CD4-positive, alpha-beta T cell (primary cell): ENCODE measurements around the gene IDH1. TPM values are rescaled to one million over a fixed set of nuclear protein-coding genes. Genes with fewer than 3 reads are reported as not detected.

Source experiments
- ATAC-seq: fragments of 200-7000 bp; cut with Tn5 transposase; one replicate; pipeline ENCODE4 v1.10.0; 2022; ENCODE audit warnings: mild to moderate bottlenecking; ENCODE audit not compliant: poor library complexity
- CTCF ChIA-PET: fragments of 350-600 bp; sonication (Branson Sonifier 250); formaldehyde crosslinking; loops from one replicate; lab custom pipeline; 2021; ENCODE audit warnings: antibody characterized with exemption, inconsistent platforms; lab: Charles Lee
- POLR2A ChIA-PET: fragments of 350-600 bp; sonication (Branson Sonifier 250); formaldehyde crosslinking; loops from one replicate; lab custom pipeline; 2021; ENCODE audit warnings: antibody characterized with exemption, inconsistent platforms; lab: Charles Lee
- DNase-seq, 14 experiments: peaks; one replicate each; pipeline ENCODE4 v3.0.0-alpha.2; 2013 to 2020; ENCODE audit warnings: mixed read lengths in 2 of 14
- H3K27ac ChIP-seq, 2 donors: one replicate each; pipeline versions ENCODE4 v1.5.1 to v1.7.0; 2013; ENCODE audit warnings: low read length in 2 of 2, low read depth in 1 of 2, mild to moderate bottlenecking in 1 of 2
- H3K27me3 ChIP-seq, 2 experiments: 1 replicate in 1 of 2; 2 replicates in 1 of 2; pipeline versions ENCODE4 v1.6.1 to v1.7.0; 2013; ENCODE audit warnings: low read length in 2 of 2, control low read depth in 1 of 2, mild to moderate bottlenecking in 1 of 2, moderate library complexity in 1 of 2; ENCODE audit not compliant: insufficient read depth in 2 of 2, control insufficient read depth in 1 of 2
- H3K36me3 ChIP-seq: one replicate; pipeline ENCODE4 v1.6.1; 2013; ENCODE audit warnings: low read length, control low read depth; ENCODE audit not compliant: insufficient read depth
- H3K4me1 ChIP-seq: one replicate; pipeline ENCODE4 v1.6.1; 2013; ENCODE audit warnings: low read length, control low read depth; ENCODE audit not compliant: insufficient read depth
- H3K4me3 ChIP-seq: one replicate; pipeline ENCODE4 v1.5.1; 2013; ENCODE audit warnings: mild to moderate bottlenecking, low read length, moderate library complexity
- H3K9me3 ChIP-seq, 2 experiments: 1 replicate in 1 of 2; 2 replicates in 1 of 2; pipeline versions ENCODE4 v1.6.1 to v1.7.0; 2013; ENCODE audit warnings: low read length in 2 of 2, mild to moderate bottlenecking in 2 of 2, control low read depth in 1 of 2, moderate library complexity in 1 of 2; ENCODE audit not compliant: control insufficient read depth in 1 of 2, insufficient read depth in 1 of 2
- H3K27ac Mint-ChIP-seq: one replicate; pipeline ENCODE4 v1.8.0; 2020; ENCODE audit warnings: mixed read lengths
- H3K27me3 Mint-ChIP-seq: one replicate; pipeline ENCODE4 v1.8.0; 2021; ENCODE audit warnings: mixed read lengths
- H3K36me3 Mint-ChIP-seq: one replicate; pipeline ENCODE4 v1.8.0; 2021; ENCODE audit warnings: low read depth, mixed read lengths
- H3K4me1 Mint-ChIP-seq: one replicate; pipeline ENCODE4 v1.8.0; 2021; ENCODE audit warnings: low read depth, mixed read lengths
- H3K4me3 Mint-ChIP-seq: one replicate; pipeline ENCODE4 v1.8.0; 2020; ENCODE audit warnings: mild to moderate bottlenecking, mixed read lengths
- H3K9me3 Mint-ChIP-seq: one replicate; pipeline ENCODE4 v1.8.0; 2020; ENCODE audit warnings: mixed read lengths
- intact Hi-C, 2 experiments: fragments of 100-400 bp; cut with DNase I in 1 of 2; cut with micrococcal nuclease in 1 of 2; formaldehyde crosslinking; loops; one replicate each; pipeline versions ENCODE4 v1.15.1 to v1.9.0; 2023 to 2025; cut with DNase I, micrococcal nuclease
- total RNA-seq, 174 experiments: library from RNA in 2 of 174; stranded (reverse) in 2 of 174; gene quantifications; one replicate each; pipeline ENCODE4 v1.2.3 and lab custom pipeline; 2021 to 2026
- TF ChIP-seq, protein P1 (sequence below): fragments of 200-600 bp; IDR thresholded peaks from one replicate; pipeline ENCODE4 v1.8.0; 2022; ENCODE audit warnings: antibody characterized with exemption, mild to moderate bottlenecking

IDH1 gene
- total RNA-seq, 2 experiments from 2014 or later = 3.0 to 3.4 TPM

DNA sequence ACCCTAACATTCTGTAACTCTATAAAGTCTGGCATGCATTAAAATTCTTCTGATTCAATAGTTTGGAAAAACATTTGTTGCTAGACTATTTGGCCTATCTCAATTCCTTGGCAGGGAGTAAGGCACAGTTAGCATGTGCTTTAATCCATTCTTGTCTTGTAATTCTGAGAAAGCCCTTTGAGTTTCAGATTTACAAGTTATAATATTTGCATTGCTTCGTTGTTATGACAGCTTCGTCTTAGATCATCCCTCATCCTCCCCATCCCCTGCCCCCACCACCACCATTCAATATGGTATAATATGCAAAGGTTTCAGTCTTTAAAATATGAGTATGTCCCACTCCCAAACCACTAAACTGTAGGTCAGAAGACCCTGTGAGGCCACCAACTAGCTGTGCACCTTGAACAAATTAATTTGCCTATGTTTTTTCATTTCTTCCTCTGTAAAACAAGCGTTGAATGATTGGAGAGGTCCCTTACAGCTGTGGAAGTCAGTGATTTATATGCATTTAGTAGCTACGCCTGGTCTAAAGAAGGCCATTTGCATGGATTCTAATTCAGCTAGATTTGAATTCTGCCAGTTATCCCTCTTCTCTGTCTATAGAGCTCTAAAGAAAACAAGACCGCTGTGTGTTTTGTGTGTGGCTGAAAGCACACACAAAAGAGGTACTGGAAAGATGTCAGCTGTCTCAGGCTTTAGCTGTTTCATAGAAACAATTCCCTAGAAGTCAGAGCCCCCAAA is 65.6 kb downstream of the IDH1 start:
- TF ChIP-seq, protein P1, sequence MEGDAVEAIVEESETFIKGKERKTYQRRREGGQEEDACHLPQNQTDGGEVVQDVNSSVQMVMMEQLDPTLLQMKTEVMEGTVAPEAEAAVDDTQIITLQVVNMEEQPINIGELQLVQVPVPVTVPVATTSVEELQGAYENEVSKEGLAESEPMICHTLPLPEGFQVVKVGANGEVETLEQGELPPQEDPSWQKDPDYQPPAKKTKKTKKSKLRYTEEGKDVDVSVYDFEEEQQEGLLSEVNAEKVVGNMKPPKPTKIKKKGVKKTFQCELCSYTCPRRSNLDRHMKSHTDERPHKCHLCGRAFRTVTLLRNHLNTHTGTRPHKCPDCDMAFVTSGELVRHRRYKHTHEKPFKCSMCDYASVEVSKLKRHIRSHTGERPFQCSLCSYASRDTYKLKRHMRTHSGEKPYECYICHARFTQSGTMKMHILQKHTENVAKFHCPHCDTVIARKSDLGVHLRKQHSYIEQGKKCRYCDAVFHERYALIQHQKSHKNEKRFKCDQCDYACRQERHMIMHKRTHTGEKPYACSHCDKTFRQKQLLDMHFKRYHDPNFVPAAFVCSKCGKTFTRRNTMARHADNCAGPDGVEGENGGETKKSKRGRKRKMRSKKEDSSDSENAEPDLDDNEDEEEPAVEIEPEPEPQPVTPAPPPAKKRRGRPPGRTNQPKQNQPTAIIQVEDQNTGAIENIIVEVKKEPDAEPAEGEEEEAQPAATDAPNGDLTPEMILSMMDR = no peak
- Histone ChIP-seq H3K4me1 (no peaks in the 10 kb centered on the region), H3K36me3 (no peaks in the 10 kb centered on the region), H3K9me3 (no peaks in the 10 kb centered on the region), H3K4me3 (no peak overlapping the region), H3K27me3 (no peaks in the 10 kb centered on the region), H3K27ac (no peak overlapping the region)
- POLR2A ChIA-PET = no interaction called here
- DNase-seq (no peak), ATAC-seq (no peak)
- Mint-ChIP-seq H3K9me3 (no peaks in the 10 kb centered on the region), H3K36me3 (no peaks in the 10 kb centered on the region), H3K27me3 (peaks cover 6% of the 10 kb centered on the region), H3K4me1 (no peaks in the 10 kb centered on the region), H3K27ac (no peak overlapping the region), H3K4me3 (no peak overlapping the region)
- CTCF ChIA-PET = no interaction called here
- intact Hi-C loops = no loop called here

DNA sequence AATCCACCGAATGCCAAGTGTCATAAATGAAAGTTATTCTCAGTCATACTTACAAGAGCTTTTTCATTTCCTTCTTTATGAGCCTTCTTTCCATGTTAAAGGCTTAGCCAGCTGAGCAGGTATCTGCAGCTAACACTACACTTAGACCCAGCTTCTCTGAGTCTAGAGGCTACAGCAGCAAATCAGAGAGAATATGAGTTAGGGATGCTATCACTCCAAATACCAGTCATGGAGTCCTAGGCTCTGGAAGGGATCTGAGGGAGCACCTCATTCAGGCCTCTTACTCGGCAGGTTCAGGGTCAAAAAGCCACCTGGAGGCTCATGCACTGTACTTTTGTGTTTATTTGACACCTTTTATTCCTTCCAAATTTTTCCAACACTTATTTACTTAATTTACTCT is 68.0 kb downstream of the IDH1 start:
- no peaks in the 10 kb centered on the region for H3K9me3 Mint-ChIP-seq
- TF ChIP-seq, protein P1 = no peak
- peaks cover 16% of the 10 kb centered on the region for H3K27me3 Mint-ChIP-seq
- CTCF ChIA-PET = no interaction called here
- H3K27ac Mint-ChIP-seq = no peak overlapping the region
- H3K4me3 Mint-ChIP-seq = no peak overlapping the region
- ATAC-seq (no peak), DNase-seq (no peak)
- Histone ChIP-seq H3K27ac (no peak overlapping the region), H3K36me3 (no peaks in the 10 kb centered on the region), H3K4me3 (no peak overlapping the region), H3K4me1 (no peaks in the 10 kb centered on the region), H3K9me3 (no peaks in the 10 kb centered on the region), H3K27me3 (no peaks in the 10 kb centered on the region)
- POLR2A ChIA-PET = no interaction called here
- no peaks in the 10 kb centered on the region for H3K36me3 Mint-ChIP-seq
- H3K4me1 Mint-ChIP-seq = no peaks in the 10 kb centered on the region
- intact Hi-C loops = no loop called here

DNA sequence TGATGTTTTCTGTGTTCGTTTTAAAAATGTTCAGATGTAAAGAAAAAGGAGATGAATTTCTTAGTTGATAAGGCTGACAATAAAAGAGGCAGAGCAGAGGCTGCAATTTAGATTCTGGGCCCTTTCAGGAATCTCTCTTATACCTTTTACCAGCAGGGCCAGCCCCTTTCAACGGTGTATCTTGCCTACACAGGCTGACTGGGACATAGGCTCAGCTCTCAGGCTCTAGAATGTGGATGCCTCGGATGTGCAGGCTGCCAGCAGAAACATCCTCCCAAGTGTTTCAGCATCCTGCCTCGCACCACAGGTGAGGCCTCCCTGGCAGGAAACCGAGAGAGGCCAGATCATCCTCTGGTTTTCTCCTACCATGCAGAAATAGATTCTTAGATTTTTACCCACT is 68.4 kb downstream of the IDH1 start:
- H3K4me3 Mint-ChIP-seq = no peak overlapping the region
- no peak for ATAC-seq
- H3K9me3 ChIP-seq = no peaks in the 10 kb centered on the region
- TF ChIP-seq, protein P1 = no peak
- CTCF ChIA-PET = no interaction called here
- POLR2A ChIA-PET = no interaction called here
- no peak overlapping the region for H3K4me3 ChIP-seq
- no peak for DNase-seq
- no peaks in the 10 kb centered on the region for H3K36me3 Mint-ChIP-seq
- H3K9me3 Mint-ChIP-seq = no peaks in the 10 kb centered on the region
- peaks cover 16% of the 10 kb centered on the region for H3K27me3 Mint-ChIP-seq
- no peaks in the 10 kb centered on the region for H3K4me1 Mint-ChIP-seq
- no peak overlapping the region for H3K27ac Mint-ChIP-seq
- H3K27ac ChIP-seq = no peak overlapping the region
- no peaks in the 10 kb centered on the region for H3K36me3 ChIP-seq
- intact Hi-C loops = no loop called here
- no peaks in the 10 kb centered on the region for H3K27me3 ChIP-seq
- no peaks in the 10 kb centered on the region for H3K4me1 ChIP-seq

Other genes with a start within 250 kb of the IDH1 start
- 10 to 100 TPM; 11.3 to 11.6 TPM for gene PLEKHM3, start 229.5 kb downstream of the IDH1 start, total RNA-seq
- gene CRYGD, start 130.5 kb downstream of the IDH1 start, total RNA-seq = not detected
- gene CRYGC, start 125.2 kb downstream of the IDH1 start, total RNA-seq = not detected
- gene CRYGB, start 108.9 kb downstream of the IDH1 start, total RNA-seq = not detected
- not detected for gene CRYGA, start 91.5 kb downstream of the IDH1 start, total RNA-seq
- gene C2orf80, start 65.0 kb downstream of the IDH1 start, total RNA-seq = not detected
- 10 to 100 TPM; 29.3 to 29.9 TPM for gene PIKFYVE, start 11.2 kb upstream of the IDH1 start, total RNA-seq
- not detected for gene PTH2R, start 151.7 kb upstream of the IDH1 start, total RNA-seq